ENCODE measurements around the gene BANF2.

BANF2 gene

DNA sequence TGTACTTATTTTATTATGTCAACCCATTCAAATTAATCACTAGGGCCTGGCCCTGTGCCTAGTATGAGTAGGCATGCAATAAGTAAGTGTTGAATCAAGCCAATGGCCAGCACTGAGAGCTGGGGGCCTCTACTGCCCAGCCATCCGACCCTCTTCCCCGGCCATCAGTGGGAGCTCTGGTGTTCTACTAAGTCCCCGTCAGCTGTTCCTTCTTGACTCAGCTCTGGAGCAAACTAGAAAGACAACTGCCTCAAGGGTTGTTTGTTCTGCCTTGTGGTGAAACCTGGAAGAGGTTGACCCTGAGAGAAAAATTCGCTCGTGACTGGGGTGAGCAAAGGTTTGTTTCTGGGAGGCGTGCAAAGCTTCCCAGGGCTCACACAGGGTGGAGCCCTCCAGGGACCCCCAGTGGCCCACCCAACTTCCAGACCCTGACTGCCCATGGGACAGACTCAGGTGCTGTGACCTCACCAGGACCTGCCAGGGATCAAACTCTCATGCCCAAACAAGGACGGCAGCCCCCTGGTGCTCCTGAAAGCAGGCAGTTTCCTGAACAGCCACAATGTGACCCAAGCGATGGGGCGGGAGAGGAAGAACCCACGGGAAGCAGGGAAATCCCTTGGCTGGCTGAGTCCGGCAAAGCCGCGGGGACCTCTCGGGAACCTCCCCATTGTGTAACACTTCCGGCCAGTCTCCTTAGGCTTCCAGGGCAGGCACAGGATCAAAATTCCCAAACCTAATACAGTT lies 50.4 kb downstream of the BANF2 start:
- TF ChIP-seq TCF4 (CRISPR knock-in tag; IDR thresholded peaks at IDR 0.05; ENCODE audit: borderline replicate concordance) (0 out of 2 replicates have a peak, but pooled peaks have one; percentile 17), ISL1 (CRISPR knock-in tag; IDR thresholded peaks at IDR 0.05) (peak; percentile 62), ARNTL (CRISPR knock-in tag; IDR thresholded peaks at IDR 0.05; ENCODE audit: borderline replicate concordance, low read depth) (no peak)
- ATAC-seq: no peak

GRCh38 chr20:17750722-17751045 lies 50.9 kb downstream of the BANF2 start:
- no peak for ATAC-seq
- TF ChIP-seq, protein P1, sequence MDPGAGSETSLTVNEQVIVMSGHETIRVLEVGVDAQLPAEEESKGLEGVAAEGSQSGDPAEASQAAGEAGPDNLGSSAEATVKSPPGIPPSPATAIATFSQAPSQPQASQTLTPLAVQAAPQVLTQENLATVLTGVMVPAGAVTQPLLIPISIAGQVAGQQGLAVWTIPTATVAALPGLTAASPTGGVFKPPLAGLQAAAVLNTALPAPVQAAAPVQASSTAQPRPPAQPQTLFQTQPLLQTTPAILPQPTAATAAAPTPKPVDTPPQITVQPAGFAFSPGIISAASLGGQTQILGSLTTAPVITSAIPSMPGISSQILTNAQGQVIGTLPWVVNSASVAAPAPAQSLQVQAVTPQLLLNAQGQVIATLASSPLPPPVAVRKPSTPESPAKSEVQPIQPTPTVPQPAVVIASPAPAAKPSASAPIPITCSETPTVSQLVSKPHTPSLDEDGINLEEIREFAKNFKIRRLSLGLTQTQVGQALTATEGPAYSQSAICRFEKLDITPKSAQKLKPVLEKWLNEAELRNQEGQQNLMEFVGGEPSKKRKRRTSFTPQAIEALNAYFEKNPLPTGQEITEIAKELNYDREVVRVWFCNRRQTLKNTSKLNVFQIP (CRISPR knock-in tag; IDR thresholded peaks at IDR 0.05; ENCODE audit: borderline replicate concordance, low read depth): no peak
- no peak for TF ChIP-seq TCF4 (CRISPR knock-in tag; IDR thresholded peaks at IDR 0.05; ENCODE audit: borderline replicate concordance)
- no peak for TF ChIP-seq TOX (CRISPR knock-in tag; IDR thresholded peaks at IDR 0.05; ENCODE audit: borderline replicate concordance)
- no peak for TF ChIP-seq CSDC2 (CRISPR knock-in tag; IDR thresholded peaks at IDR 0.05)
- TF ChIP-seq ESRRG (CRISPR knock-in tag; IDR thresholded peaks at IDR 0.05): no peak
- TF ChIP-seq ZC3H10 (CRISPR knock-in tag; IDR thresholded peaks at IDR 0.05): no peak
- TF ChIP-seq ZNF8 (CRISPR knock-in tag; IDR thresholded peaks at IDR 0.05): no peak
- TF ChIP-seq, protein P2, sequence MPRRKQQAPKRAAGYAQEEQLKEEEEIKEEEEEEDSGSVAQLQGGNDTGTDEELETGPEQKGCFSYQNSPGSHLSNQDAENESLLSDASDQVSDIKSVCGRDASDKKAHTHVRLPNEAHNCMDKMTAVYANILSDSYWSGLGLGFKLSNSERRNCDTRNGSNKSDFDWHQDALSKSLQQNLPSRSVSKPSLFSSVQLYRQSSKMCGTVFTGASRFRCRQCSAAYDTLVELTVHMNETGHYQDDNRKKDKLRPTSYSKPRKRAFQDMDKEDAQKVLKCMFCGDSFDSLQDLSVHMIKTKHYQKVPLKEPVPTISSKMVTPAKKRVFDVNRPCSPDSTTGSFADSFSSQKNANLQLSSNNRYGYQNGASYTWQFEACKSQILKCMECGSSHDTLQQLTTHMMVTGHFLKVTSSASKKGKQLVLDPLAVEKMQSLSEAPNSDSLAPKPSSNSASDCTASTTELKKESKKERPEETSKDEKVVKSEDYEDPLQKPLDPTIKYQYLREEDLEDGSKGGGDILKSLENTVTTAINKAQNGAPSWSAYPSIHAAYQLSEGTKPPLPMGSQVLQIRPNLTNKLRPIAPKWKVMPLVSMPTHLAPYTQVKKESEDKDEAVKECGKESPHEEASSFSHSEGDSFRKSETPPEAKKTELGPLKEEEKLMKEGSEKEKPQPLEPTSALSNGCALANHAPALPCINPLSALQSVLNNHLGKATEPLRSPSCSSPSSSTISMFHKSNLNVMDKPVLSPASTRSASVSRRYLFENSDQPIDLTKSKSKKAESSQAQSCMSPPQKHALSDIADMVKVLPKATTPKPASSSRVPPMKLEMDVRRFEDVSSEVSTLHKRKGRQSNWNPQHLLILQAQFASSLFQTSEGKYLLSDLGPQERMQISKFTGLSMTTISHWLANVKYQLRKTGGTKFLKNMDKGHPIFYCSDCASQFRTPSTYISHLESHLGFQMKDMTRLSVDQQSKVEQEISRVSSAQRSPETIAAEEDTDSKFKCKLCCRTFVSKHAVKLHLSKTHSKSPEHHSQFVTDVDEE (CRISPR knock-in tag; IDR thresholded peaks at IDR 0.05): no peak
- no peak for TF ChIP-seq SNAI2 (CRISPR knock-in tag; IDR thresholded peaks at IDR 0.05)
- TF ChIP-seq ARNTL (CRISPR knock-in tag; IDR thresholded peaks at IDR 0.05; ENCODE audit: borderline replicate concordance, low read depth): no peak
- no peak for TF ChIP-seq PPARA (CRISPR knock-in tag; IDR thresholded peaks at IDR 0.05; ENCODE audit: borderline replicate concordance)
- no peak for TF ChIP-seq ZNF565 (CRISPR knock-in tag; conservative IDR thresholded peaks at IDR 0.05; ENCODE audit: low read depth)
- no peak for TF ChIP-seq RARB (CRISPR knock-in tag; IDR thresholded peaks at IDR 0.05)
- TF ChIP-seq, protein P3, sequence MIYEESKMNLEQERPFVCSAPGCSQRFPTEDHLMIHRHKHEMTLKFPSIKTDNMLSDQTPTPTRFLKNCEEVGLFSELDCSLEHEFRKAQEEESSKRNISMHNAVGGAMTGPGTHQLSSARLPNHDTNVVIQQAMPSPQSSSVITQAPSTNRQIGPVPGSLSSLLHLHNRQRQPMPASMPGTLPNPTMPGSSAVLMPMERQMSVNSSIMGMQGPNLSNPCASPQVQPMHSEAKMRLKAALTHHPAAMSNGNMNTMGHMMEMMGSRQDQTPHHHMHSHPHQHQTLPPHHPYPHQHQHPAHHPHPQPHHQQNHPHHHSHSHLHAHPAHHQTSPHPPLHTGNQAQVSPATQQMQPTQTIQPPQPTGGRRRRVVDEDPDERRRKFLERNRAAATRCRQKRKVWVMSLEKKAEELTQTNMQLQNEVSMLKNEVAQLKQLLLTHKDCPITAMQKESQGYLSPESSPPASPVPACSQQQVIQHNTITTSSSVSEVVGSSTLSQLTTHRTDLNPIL (CRISPR knock-in tag; IDR thresholded peaks at IDR 0.05; ENCODE audit: low read depth): no peak
- TF ChIP-seq OSR1 (CRISPR knock-in tag; IDR thresholded peaks at IDR 0.05): no peak
- no peak for TF ChIP-seq ZFP30 (CRISPR knock-in tag; IDR thresholded peaks at IDR 0.05)
- TF ChIP-seq PATZ1 (CRISPR knock-in tag; IDR thresholded peaks at IDR 0.05; ENCODE audit: borderline replicate concordance): no peak
- no peak for TF ChIP-seq ZFP3 (CRISPR knock-in tag; IDR thresholded peaks at IDR 0.05)

DNA sequence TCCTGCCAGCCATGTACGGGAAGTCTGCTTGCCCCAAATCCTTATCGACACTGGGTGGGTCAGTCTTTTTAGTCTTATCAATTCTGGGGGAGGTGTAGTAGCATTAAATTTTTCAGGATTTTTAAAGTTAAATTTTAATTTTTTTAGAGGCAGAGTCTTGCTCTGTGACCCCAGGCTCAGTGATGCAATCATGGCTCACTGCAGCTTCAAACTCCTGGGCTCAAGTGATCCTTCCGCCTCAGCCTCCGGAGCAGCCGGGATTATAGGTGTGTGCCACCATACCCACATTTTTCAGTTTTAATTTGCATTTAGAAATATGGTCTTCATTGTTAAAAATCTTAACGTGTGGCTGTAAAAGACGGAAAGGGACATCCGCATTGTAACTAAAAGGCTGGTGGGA lies 51.9 kb downstream of the BANF2 start:
- ATAC-seq: no peak

More for the DNA sequence above, 51.9 kb downstream of the BANF2 start:
- TF ChIP-seq OSR1 (CRISPR knock-in tag; IDR thresholded peaks at IDR 0.05) (no peak), CSRNP3 (CRISPR knock-in tag; IDR thresholded peaks at IDR 0.05) (no peak), ZNF8 (CRISPR knock-in tag; IDR thresholded peaks at IDR 0.05) (no peak), ARNTL (CRISPR knock-in tag; IDR thresholded peaks at IDR 0.05; ENCODE audit: borderline replicate concordance, low read depth) (no peak), PPARA (CRISPR knock-in tag; IDR thresholded peaks at IDR 0.05; ENCODE audit: borderline replicate concordance) (no peak), CSDC2 (CRISPR knock-in tag; IDR thresholded peaks at IDR 0.05) (no peak), ISL1 (CRISPR knock-in tag; IDR thresholded peaks at IDR 0.05) (no peak), ZFP3 (CRISPR knock-in tag; IDR thresholded peaks at IDR 0.05) (no peak), ZNF70 (CRISPR knock-in tag; IDR thresholded peaks at IDR 0.05) (no peak), SNAI2 (CRISPR knock-in tag; IDR thresholded peaks at IDR 0.05) (no peak), ZNF565 (CRISPR knock-in tag; conservative IDR thresholded peaks at IDR 0.05; ENCODE audit: low read depth) (no peak), GLIS3 (CRISPR knock-in tag; IDR thresholded peaks at IDR 0.05) (no peak), TOX (CRISPR knock-in tag; IDR thresholded peaks at IDR 0.05; ENCODE audit: borderline replicate concordance) (no peak), ESRRG (CRISPR knock-in tag; IDR thresholded peaks at IDR 0.05) (no peak), BACH2 (CRISPR knock-in tag; IDR thresholded peaks at IDR 0.05; ENCODE audit: borderline replicate concordance) (no peak)
- TF ChIP-seq, protein P3 (CRISPR knock-in tag; IDR thresholded peaks at IDR 0.05; ENCODE audit: low read depth): no peak
- TF ChIP-seq, protein P2 (CRISPR knock-in tag; IDR thresholded peaks at IDR 0.05): no peak
